ENCODE results near the gene PTGES. TPM values are rescaled to one million over a fixed set of nuclear protein-coding genes. Genes with fewer than 3 reads are reported as not detected.

The PTGES gene
- total and polyA plus RNA-seq, 8 donors: 0.16 to 2.5 (median 0.95) TPM

GRCh38 chr9:129773262-129774048 is 20.6 kb upstream of the PTGES start:
- Histone ChIP-seq H3K4me3 (no peak overlapping the region), H3K4me1 (peaks cover 0 to 14% (median 10%) of the 10 kb centered on the region in 3 donors), H3K36me3 (no peaks in the 10 kb centered on the region), H3K27ac (peak overlapping the region in 2 of 4 donors; percentile 48 to 52), H3K9me3 (no peaks in the 10 kb centered on the region), H3K27me3 (no peaks in the 10 kb centered on the region)
- ATAC-seq: peak; percentile 75 to 89 (median 84)
- intact Hi-C loops (cut with DNase I): no loop called here
- 36 to 38% methylated on average over 10 of the region's 10 CpGs for WGBS, 2 donors
- peak; percentile 63 to 87 (median 76) for DNase-seq
- no peak for TF ChIP-seq CTCF (IDR thresholded peaks at IDR 0.05)
- no peak for FAIRE-seq

- no peaks in the 10 kb centered on the region for H3K36me3 ChIP-seq
- no peak for TF ChIP-seq CTCF (IDR thresholded peaks at IDR 0.05)
- H3K27ac ChIP-seq: peak overlapping the region in 1 of 4 donors; percentile 38
- 28 to 47% methylated on average over 5 of the region's 5 CpGs for WGBS, 2 donors
- DNase-seq: peak in 1 of 6 donors; percentile 54
- H3K4me3 ChIP-seq: no peak overlapping the region
- peaks cover 0 to 14% (median 10%) of the 10 kb centered on the region in 3 donors for H3K4me1 ChIP-seq
- intact Hi-C loops (cut with DNase I): no loop called here
- H3K9me3 ChIP-seq: no peaks in the 10 kb centered on the region
- ATAC-seq: peak; percentile 5 to 50 (median 24)
- no peak for FAIRE-seq
- H3K27me3 ChIP-seq: no peaks in the 10 kb centered on the region
Measured at GRCh38 chr9:129770741-129771140, 17.9 kb upstream of the PTGES start.

- WGBS, 2 donors: 40 to 45% methylated on average over 5 of the region's 5 CpGs
- Histone ChIP-seq H3K27me3 (no peaks in the 10 kb centered on the region), H3K9me3 (no peaks in the 10 kb centered on the region), H3K36me3 (no peaks in the 10 kb centered on the region), H3K4me1 (peaks cover 0 to 14% (median 10%) of the 10 kb centered on the region in 3 donors), H3K27ac (no peak overlapping the region), H3K4me3 (no peak overlapping the region)
- FAIRE-seq: no peak
- ATAC-seq: peak in 1 of 4 donors; percentile 40
- no peak for DNase-seq
- intact Hi-C loops (cut with DNase I): no loop called here
- TF ChIP-seq CTCF (IDR thresholded peaks at IDR 0.05): no peak
Measured at GRCh38 chr9:129769669-129770068, 16.8 kb upstream of the PTGES start.

DNA sequence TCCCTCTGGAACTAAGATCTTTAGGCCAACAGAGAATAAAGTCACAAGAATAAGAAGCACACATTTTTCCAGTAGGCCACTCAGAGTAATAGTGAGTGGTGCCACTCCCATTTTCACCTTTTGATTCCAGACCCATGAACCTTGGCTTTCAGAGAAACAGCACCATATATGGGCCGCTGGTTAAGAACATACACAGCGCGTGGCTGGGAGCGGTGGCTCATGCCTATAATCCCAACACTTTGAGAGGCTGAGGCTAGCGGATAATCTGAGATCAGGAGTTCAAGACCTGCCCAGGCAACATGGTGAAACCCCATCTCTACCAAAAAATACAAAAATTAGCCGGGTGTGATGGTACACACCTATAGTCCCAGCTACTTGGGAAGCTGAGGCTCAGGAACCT is 15.6 kb upstream of the PTGES start:
- TF ChIP-seq CTCF (IDR thresholded peaks at IDR 0.05): no peak
- no peaks in the 10 kb centered on the region for H3K36me3 ChIP-seq
- ATAC-seq (no peak), FAIRE-seq (no peak), DNase-seq (no peak)
- 97% methylated on average over 6 of the region's 6 CpGs for WGBS, 2 donors
- no peak overlapping the region for H3K4me3 ChIP-seq
- no peaks in the 10 kb centered on the region for H3K27me3 ChIP-seq
- H3K27ac ChIP-seq: no peak overlapping the region
- peaks cover 0 to 9% (median 4%) of the 10 kb centered on the region in 3 donors for H3K4me1 ChIP-seq
- intact Hi-C loops (cut with DNase I): no loop called here
- no peaks in the 10 kb centered on the region for H3K9me3 ChIP-seq

- Histone ChIP-seq H3K36me3 (no peaks in the 10 kb centered on the region), H3K27ac (no peak overlapping the region), H3K4me3 (no peak overlapping the region), H3K27me3 (no peaks in the 10 kb centered on the region), H3K9me3 (no peaks in the 10 kb centered on the region), H3K4me1 (peaks cover 0 to 9% (median 0%) of the 10 kb centered on the region in 3 donors)
- FAIRE-seq (no peak), ATAC-seq (no peak), DNase-seq (no peak)
- no peak for TF ChIP-seq CTCF (IDR thresholded peaks at IDR 0.05)
- intact Hi-C loops (cut with DNase I): no loop called here
- 93% methylated on average over 4 of the region's 4 CpGs for WGBS, 2 donors
Measured at GRCh38 chr9:129765764-129766317, 13.0 kb upstream of the PTGES start.

Measured in pancreas (tissue), 10 donors.